H9 (cell line): Measurements from ENCODE around the gene ACSL6. TPM values are rescaled to one million over a fixed set of nuclear protein-coding genes. Genes with fewer than 3 reads are reported as not detected.

Experiments used
- DNase-seq: peaks from one replicate; pipeline ENCODE4 v3.0.0-alpha.2; 2017
- H2AFZ ChIP-seq: one replicate; pipeline ENCODE4 v1.6.1; 2013; ENCODE audit warnings: mild to moderate bottlenecking, low read length, control low read depth, moderate library complexity
- H2AK5ac ChIP-seq: 2 replicates; pipeline ENCODE4 v1.6.1; 2013; ENCODE audit warnings: low read length, control low read depth, mixed read lengths; ENCODE audit not compliant: insufficient read length
- H2BK120ac ChIP-seq: one replicate; pipeline ENCODE4 v1.6.1; 2013; ENCODE audit warnings: low read depth, mild to moderate bottlenecking, low read length, control low read depth, inconsistent platforms; ENCODE audit not compliant: poor library complexity, severe bottlenecking
- H2BK12ac ChIP-seq: 2 replicates; pipeline ENCODE4 v1.6.1; 2013; ENCODE audit warnings: low read length, control low read depth, mixed read lengths, low read depth; ENCODE audit not compliant: insufficient read length
- H2BK15ac ChIP-seq: 2 replicates; pipeline ENCODE4 v1.6.1; 2013; ENCODE audit warnings: low read depth, low read length, control low read depth
- H2BK20ac ChIP-seq: one replicate; pipeline ENCODE4 v1.6.1; 2013; ENCODE audit warnings: low read depth, mild to moderate bottlenecking, low read length, control low read depth, inconsistent platforms; ENCODE audit not compliant: poor library complexity, severe bottlenecking
- H2BK5ac ChIP-seq: 2 replicates; pipeline ENCODE4 v1.6.1; 2013; ENCODE audit warnings: low read length, control low read depth, mixed read lengths; ENCODE audit not compliant: insufficient read length
- H3K14ac ChIP-seq: 2 replicates; pipeline ENCODE4 v1.6.1; 2013; ENCODE audit warnings: low read length, control low read depth; ENCODE audit not compliant: insufficient read depth
- H3K18ac ChIP-seq: 2 replicates; pipeline ENCODE4 v1.6.1; 2013; ENCODE audit warnings: low read depth, mild to moderate bottlenecking, mixed read lengths, low read length, control low read depth; ENCODE audit not compliant: insufficient read length
- H3K23ac ChIP-seq: 2 replicates; pipeline ENCODE4 v1.6.1; 2013; ENCODE audit warnings: low read length, control low read depth, mixed read lengths, low read depth; ENCODE audit not compliant: insufficient read length
- H3K23me2 ChIP-seq: 2 replicates; pipeline ENCODE4 v1.6.1; 2013; ENCODE audit warnings: low read depth, mild to moderate bottlenecking, mixed read lengths, low read length, control low read depth; ENCODE audit not compliant: insufficient read length, poor library complexity, severe bottlenecking
- H3K27ac ChIP-seq: 2 replicates; pipeline ENCODE4 v1.5.1; 2013; ENCODE audit warnings: low read length, control low read depth, mixed read lengths, low read depth; ENCODE audit not compliant: insufficient read length
- H3K27me3 ChIP-seq: 2 replicates; pipeline ENCODE4 v1.6.1; 2013; ENCODE audit warnings: low read length, control low read depth, inconsistent platforms; ENCODE audit not compliant: insufficient read depth
- H3K4ac ChIP-seq: 2 replicates; pipeline ENCODE4 v1.6.1; 2013; ENCODE audit warnings: low read depth, mild to moderate bottlenecking, control low read depth, inconsistent platforms, low read length, moderate library complexity
- H3K4me1 ChIP-seq: 2 replicates; pipeline ENCODE4 v1.6.1; 2013; ENCODE audit warnings: low read length, control low read depth, inconsistent platforms; ENCODE audit not compliant: insufficient read depth
- H3K4me2 ChIP-seq: 2 replicates; pipeline ENCODE4 v1.6.1; 2013; ENCODE audit warnings: low read length, control low read depth, mixed read lengths; ENCODE audit not compliant: insufficient read length, insufficient read depth
- H3K56ac ChIP-seq: 2 replicates; pipeline ENCODE4 v1.6.1; 2013; ENCODE audit warnings: low read depth, mild to moderate bottlenecking, mixed read lengths, low read length, control low read depth; ENCODE audit not compliant: insufficient read length
- H3K79me1 ChIP-seq: 2 replicates; pipeline ENCODE4 v1.6.1; 2013; ENCODE audit warnings: low read depth, mild to moderate bottlenecking, moderate library complexity, low read length, control low read depth, inconsistent platforms; ENCODE audit not compliant: insufficient read depth, poor library complexity, severe bottlenecking
- H3K79me2 ChIP-seq: 2 replicates; pipeline ENCODE4 v1.6.1; 2013; ENCODE audit warnings: low read length, control low read depth, inconsistent platforms; ENCODE audit not compliant: insufficient read depth
- H3K9ac ChIP-seq: 2 replicates; pipeline ENCODE4 v1.6.1; 2013; ENCODE audit warnings: low read length, control low read depth, mixed read lengths; ENCODE audit not compliant: insufficient read length; ENCODE audit errors: extremely low read depth
- H3K9me3 ChIP-seq: one replicate; pipeline ENCODE4 v1.6.1; 2013; ENCODE audit warnings: low read depth, low read length, inconsistent platforms; ENCODE audit not compliant: control insufficient read depth
- H3T11ph ChIP-seq: one replicate; pipeline ENCODE4 v1.6.1; 2013; ENCODE audit warnings: mild to moderate bottlenecking, low read length, control low read depth, inconsistent platforms
- H4K20me1 ChIP-seq: one replicate; pipeline ENCODE4 v1.6.1; 2013; ENCODE audit not compliant: control insufficient read depth, insufficient read length, insufficient read depth
- H4K5ac ChIP-seq: 2 replicates; pipeline ENCODE4 v1.6.1; 2013; ENCODE audit warnings: low read depth, mild to moderate bottlenecking, mixed read lengths, low read length, control low read depth; ENCODE audit not compliant: insufficient read length
- H4K8ac ChIP-seq: replicated peaks from 2 replicates; pipeline ENCODE4 v1.6.1; 2013; ENCODE audit warnings: low read length, control low read depth, mixed read lengths, low read depth; ENCODE audit not compliant: insufficient read length
- H4K91ac ChIP-seq: 2 replicates; pipeline ENCODE4 v1.6.1; 2013; ENCODE audit warnings: low read depth, mild to moderate bottlenecking, moderate library complexity, mixed read lengths, low read length, control low read depth; ENCODE audit not compliant: insufficient read length
- H3K27ac Mint-ChIP-seq, 3 experiments: 2 replicates in 2 of 3; 3 replicates in 1 of 3; pipeline ENCODE4 v1.8.0; 2020 to 2021; ENCODE audit warnings: mixed read lengths in 3 of 3, mild to moderate bottlenecking in 1 of 3, moderate library complexity in 1 of 3
- H3K27me3 Mint-ChIP-seq: 2 replicates; pipeline ENCODE4 v1.8.0; 2021; ENCODE audit warnings: low read depth, mild to moderate bottlenecking, moderate library complexity, mixed read lengths
- H3K36me3 Mint-ChIP-seq, 3 experiments: 2 replicates in 2 of 3; 3 replicates in 1 of 3; pipeline ENCODE4 v1.8.0; 2020 to 2021; ENCODE audit warnings: low read depth in 3 of 3, mixed read lengths in 3 of 3; ENCODE audit not compliant: insufficient read depth in 1 of 3
- H3K4me1 Mint-ChIP-seq, 2 experiments: 2 replicates each; pipeline ENCODE4 v1.8.0; 2020; ENCODE audit warnings: mixed read lengths in 2 of 2
- H3K4me3 Mint-ChIP-seq, 2 experiments: 2 replicates in 1 of 2; 3 replicates in 1 of 2; pipeline ENCODE4 v1.8.0; 2020 to 2021; ENCODE audit warnings: mild to moderate bottlenecking in 2 of 2, mixed read lengths in 2 of 2, moderate library complexity in 1 of 2
- H3K9me3 Mint-ChIP-seq, 2 experiments: 2 replicates in 1 of 2; 3 replicates in 1 of 2; pipeline ENCODE4 v1.8.0; 2020; ENCODE audit warnings: mild to moderate bottlenecking in 2 of 2, mixed read lengths in 2 of 2, moderate library complexity in 1 of 2
- WGBS: extraction: QIAGEN DNeasy Blood & Tissue Kit; methylation state at CpG from one replicate; pipeline ENCODE4 v1.1.7; 2013; ENCODE audit warnings: missing lambda C conversion rate, low lambda C conversion rate, mixed read lengths; ENCODE audit not compliant: insufficient read length; ENCODE audit errors: extremely low coverage; 5-methylcytosine and 5-hydroxymethylcytosine counted together
- total RNA-seq: library from RNA; stranded (reverse); gene quantifications from 2 replicates; pipeline ENCODE4 v1.2.1, GENCODE V29; 2021
- TF ChIP-seq, protein P1 (sequence below): fragments of 200-600 bp; sonication (generic); conservative IDR thresholded peaks from 3 replicates; pipeline ENCODE4 v1.8.0; 2021; ENCODE audit warnings: antibody characterized with exemption, mild to moderate bottlenecking

The ACSL6 gene
- total RNA-seq, 1 experiment from 2014 or later = 1.6 TPM

DNA sequence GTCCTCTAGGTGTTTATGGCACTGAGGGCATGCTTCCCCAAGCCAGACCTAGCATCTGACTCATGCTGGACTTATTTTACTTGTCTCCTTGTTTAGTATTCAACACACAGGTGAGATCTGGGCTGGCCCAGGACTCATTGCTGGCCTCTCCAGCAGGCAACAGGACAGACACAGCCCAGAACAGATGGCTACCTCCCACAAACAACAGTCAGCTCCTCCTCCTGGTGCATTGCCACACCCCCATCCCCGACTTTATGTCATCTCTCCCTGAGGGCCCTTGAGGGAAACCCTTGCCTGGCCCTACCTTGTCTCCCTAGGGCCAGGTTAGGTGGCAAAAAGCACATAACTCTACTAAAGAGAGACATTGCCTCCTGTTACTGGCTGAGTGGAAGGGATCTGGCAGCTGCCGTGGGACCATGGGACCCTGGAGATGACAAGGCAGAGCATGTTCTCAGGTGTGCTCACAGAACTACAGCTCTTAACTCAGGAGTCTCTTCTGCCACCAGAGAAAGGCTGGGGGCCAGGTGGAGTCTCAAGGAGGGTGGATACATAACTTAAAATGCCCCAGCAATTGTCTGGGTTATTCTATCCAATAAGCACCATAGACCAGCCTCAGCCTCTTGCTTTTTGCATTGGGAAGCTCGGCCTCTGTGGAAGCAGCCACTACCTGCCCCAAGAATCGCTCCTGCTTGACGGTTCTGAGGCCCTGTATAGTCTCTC, 2.3 kb downstream of the ACSL6 start:
- Mint-ChIP-seq H3K27me3 (peaks cover 45% of the 10 kb centered on the region), H3K4me3 (no peak overlapping the region), H3K36me3 (no peaks in the 10 kb centered on the region; a peak in 1 of 7 replicates), H3K9me3 (no peaks in the 10 kb centered on the region; a peak in 1 of 5 replicates), H3K27ac (0 out of 7 replicates have a peak overlapping the region, but pooled peaks of 1 of the 3 experiments have one; percentile 13), H3K4me1 (peaks cover 12 to 16% of the 10 kb centered on the region in 2 experiments)
- Histone ChIP-seq H2AK5ac (no peak overlapping the region), H3K4ac (no peak overlapping the region), H3K14ac (no peak overlapping the region; the same call in 1 of the 2 replicates), H3K23ac (no peak overlapping the region), H3K79me1 (no peaks in the 10 kb centered on the region), H3T11ph (no peak overlapping the region), H3K23me2 (peaks cover 7% of the 10 kb centered on the region), H2BK12ac (no peak overlapping the region), H4K20me1 (no peaks in the 10 kb centered on the region), H3K4me2 (no peak overlapping the region), H3K27ac (no peak overlapping the region), H3K56ac (no peak overlapping the region), H3K9ac (no peak overlapping the region), H2BK20ac (no peak overlapping the region), H3K18ac (no peak overlapping the region), H2BK120ac (no peak overlapping the region), H2BK5ac (no peak overlapping the region), H4K91ac (no peak overlapping the region), H2AFZ (no peak overlapping the region), H4K8ac (no peak overlapping the region), H3K79me2 (no peaks in the 10 kb centered on the region), H2BK15ac (no peak overlapping the region), H3K9me3 (no peaks in the 10 kb centered on the region), H3K4me1 (peaks cover 4% of the 10 kb centered on the region; the same call in 1 of the 2 replicates), H4K5ac (no peak overlapping the region), H3K27me3 (peaks cover 3% of the 10 kb centered on the region; the same call in 1 of the 2 replicates)
- DNase-seq = no peak
- WGBS = no CpG with 5 or more reads among the region's 5 CpGs
- TF ChIP-seq, protein P1, sequence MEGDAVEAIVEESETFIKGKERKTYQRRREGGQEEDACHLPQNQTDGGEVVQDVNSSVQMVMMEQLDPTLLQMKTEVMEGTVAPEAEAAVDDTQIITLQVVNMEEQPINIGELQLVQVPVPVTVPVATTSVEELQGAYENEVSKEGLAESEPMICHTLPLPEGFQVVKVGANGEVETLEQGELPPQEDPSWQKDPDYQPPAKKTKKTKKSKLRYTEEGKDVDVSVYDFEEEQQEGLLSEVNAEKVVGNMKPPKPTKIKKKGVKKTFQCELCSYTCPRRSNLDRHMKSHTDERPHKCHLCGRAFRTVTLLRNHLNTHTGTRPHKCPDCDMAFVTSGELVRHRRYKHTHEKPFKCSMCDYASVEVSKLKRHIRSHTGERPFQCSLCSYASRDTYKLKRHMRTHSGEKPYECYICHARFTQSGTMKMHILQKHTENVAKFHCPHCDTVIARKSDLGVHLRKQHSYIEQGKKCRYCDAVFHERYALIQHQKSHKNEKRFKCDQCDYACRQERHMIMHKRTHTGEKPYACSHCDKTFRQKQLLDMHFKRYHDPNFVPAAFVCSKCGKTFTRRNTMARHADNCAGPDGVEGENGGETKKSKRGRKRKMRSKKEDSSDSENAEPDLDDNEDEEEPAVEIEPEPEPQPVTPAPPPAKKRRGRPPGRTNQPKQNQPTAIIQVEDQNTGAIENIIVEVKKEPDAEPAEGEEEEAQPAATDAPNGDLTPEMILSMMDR = no peak
